ENCODE data around the gene DDX10. TPM values are rescaled to one million over a fixed set of nuclear protein-coding genes. Genes with fewer than 3 reads are reported as not detected.

The DDX10 gene
- total RNA-seq, 1 experiment from 2014 or later: 48.3 TPM

- Histone ChIP-seq H3K9ac (ENCODE audit: extremely low read depth, insufficient read length, low read length) (no peak overlapping the region), H4K91ac (ENCODE audit: insufficient read length, low read depth, low read length) (no peak overlapping the region), H3K18ac (ENCODE audit: insufficient read length, low read depth, low read length) (no peak overlapping the region), H3K23ac (ENCODE audit: insufficient read length, low read depth, low read length) (no peak overlapping the region), H3K9me3 (ENCODE audit: control insufficient read depth, low read depth, low read length) (no peaks in the 10 kb centered on the region), H2BK15ac (ENCODE audit: low read depth, low read length) (no peak overlapping the region), H3K79me1 (ENCODE audit: insufficient read depth, low read depth, low read length, poor library complexity, severe bottlenecking) (peaks cover 3% of the 10 kb centered on the region), H4K8ac (replicated peaks; ENCODE audit: insufficient read length, low read depth, low read length) (no peak overlapping the region), H3K56ac (ENCODE audit: insufficient read length, low read depth, low read length) (no peak overlapping the region), H3T11ph (ENCODE audit: low read length) (no peak overlapping the region), H3K23me2 (ENCODE audit: insufficient read length, low read depth, low read length, poor library complexity, severe bottlenecking) (no peaks in the 10 kb centered on the region), H3K14ac (ENCODE audit: insufficient read depth, low read length) (no peak overlapping the region), H2BK120ac (ENCODE audit: low read depth, low read length, poor library complexity, severe bottlenecking) (no peak overlapping the region), H2AFZ (ENCODE audit: low read length) (no peak overlapping the region), H2BK12ac (ENCODE audit: insufficient read length, low read depth, low read length) (no peak overlapping the region), H3K79me2 (ENCODE audit: insufficient read depth, low read length) (no peaks in the 10 kb centered on the region; the same call in 1 of the 2 replicates), H3K4me2 (ENCODE audit: insufficient read depth, insufficient read length, low read length) (no peak overlapping the region), H4K5ac (ENCODE audit: insufficient read length, low read depth, low read length) (no peak overlapping the region), H3K4me1 (ENCODE audit: insufficient read depth, low read length) (no peaks in the 10 kb centered on the region; the same call in 1 of the 2 replicates), H4K20me1 (ENCODE audit: control insufficient read depth, insufficient read depth, insufficient read length) (no peaks in the 10 kb centered on the region), H3K27ac (ENCODE audit: insufficient read length, low read depth, low read length) (no peak overlapping the region), H3K27me3 (ENCODE audit: insufficient read depth, low read length) (no peaks in the 10 kb centered on the region), H2AK5ac (ENCODE audit: insufficient read length, low read length) (no peak overlapping the region), H3K4ac (ENCODE audit: low read depth, low read length) (no peak overlapping the region), H2BK5ac (ENCODE audit: insufficient read length, low read length) (no peak overlapping the region), H2BK20ac (ENCODE audit: low read depth, low read length, poor library complexity, severe bottlenecking) (no peak overlapping the region)
- H3K4me1 Mint-ChIP-seq: peaks cover 8 to 15% of the 10 kb centered on the region in 2 experiments
- H3K27me3 Mint-ChIP-seq (ENCODE audit: low read depth): no peaks in the 10 kb centered on the region
- H3K9me3 Mint-ChIP-seq: peaks cover 4 to 6% of the 10 kb centered on the region in 2 experiments; a peak in 4 of 5 replicates
- no peak overlapping the region for H3K4me3 Mint-ChIP-seq
- TF ChIP-seq, protein P1, sequence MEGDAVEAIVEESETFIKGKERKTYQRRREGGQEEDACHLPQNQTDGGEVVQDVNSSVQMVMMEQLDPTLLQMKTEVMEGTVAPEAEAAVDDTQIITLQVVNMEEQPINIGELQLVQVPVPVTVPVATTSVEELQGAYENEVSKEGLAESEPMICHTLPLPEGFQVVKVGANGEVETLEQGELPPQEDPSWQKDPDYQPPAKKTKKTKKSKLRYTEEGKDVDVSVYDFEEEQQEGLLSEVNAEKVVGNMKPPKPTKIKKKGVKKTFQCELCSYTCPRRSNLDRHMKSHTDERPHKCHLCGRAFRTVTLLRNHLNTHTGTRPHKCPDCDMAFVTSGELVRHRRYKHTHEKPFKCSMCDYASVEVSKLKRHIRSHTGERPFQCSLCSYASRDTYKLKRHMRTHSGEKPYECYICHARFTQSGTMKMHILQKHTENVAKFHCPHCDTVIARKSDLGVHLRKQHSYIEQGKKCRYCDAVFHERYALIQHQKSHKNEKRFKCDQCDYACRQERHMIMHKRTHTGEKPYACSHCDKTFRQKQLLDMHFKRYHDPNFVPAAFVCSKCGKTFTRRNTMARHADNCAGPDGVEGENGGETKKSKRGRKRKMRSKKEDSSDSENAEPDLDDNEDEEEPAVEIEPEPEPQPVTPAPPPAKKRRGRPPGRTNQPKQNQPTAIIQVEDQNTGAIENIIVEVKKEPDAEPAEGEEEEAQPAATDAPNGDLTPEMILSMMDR (conservative IDR thresholded peaks at IDR 0.05): no peak
- H3K27ac Mint-ChIP-seq: no peak overlapping the region
- WGBS (ENCODE audit: extremely low coverage, insufficient read length, low lambda C conversion rate): no CpG with 5 or more reads among the region's 2 CpGs
- H3K36me3 Mint-ChIP-seq (ENCODE audit: insufficient read depth in 1 of 3, low read depth in 3 of 3): peaks cover 6 to 11% (median 11%) of the 10 kb centered on the region in 3 experiments
- no peak for DNase-seq
These were observed 117.1 kb downstream of the DDX10 start for GRCh38 chr11:108781946-108782345.
